HUES48 (cell line): Measurements from ENCODE around the gene PLAAT4.
A peak's percentile ranks its signal among the peaks of the same experiment; 100 is the strongest.
"Not testable (repeated sequence)": the region's sequence is repeated elsewhere in the genome, so short reads cannot be mapped to it uniquely, and the experiment has no call there.

Experiments used
- H3K27ac ChIP-seq: one replicate; pipeline ENCODE4 v1.7.0; 2013; ENCODE audit warnings: low read depth, low read length, inconsistent platforms
- H3K27me3 ChIP-seq: 2 replicates; pipeline ENCODE4 v1.6.1; 2013; ENCODE audit warnings: mild to moderate bottlenecking, low read length; ENCODE audit not compliant: control insufficient read depth, insufficient read depth
- H3K36me3 ChIP-seq: 2 replicates; pipeline ENCODE4 v1.6.1; 2013; ENCODE audit warnings: low read length; ENCODE audit not compliant: control insufficient read depth, insufficient read depth
- H3K4me1 ChIP-seq: 2 replicates; pipeline ENCODE4 v1.6.1; 2013; ENCODE audit warnings: mild to moderate bottlenecking, low read length; ENCODE audit not compliant: control insufficient read depth, insufficient read depth
- H3K4me3 ChIP-seq: 2 replicates; pipeline ENCODE4 v1.5.1; 2013; ENCODE audit warnings: mild to moderate bottlenecking, low read depth, low read length
- H3K9ac ChIP-seq: 2 replicates; pipeline ENCODE4 v1.6.1; 2013; ENCODE audit warnings: mild to moderate bottlenecking, low read depth, low read length, moderate library complexity
- H3K9me3 ChIP-seq: 2 replicates; pipeline ENCODE4 v1.6.1; 2013; ENCODE audit warnings: low read length; ENCODE audit not compliant: control insufficient read depth, insufficient read depth

Gene PLAAT4

DNA sequence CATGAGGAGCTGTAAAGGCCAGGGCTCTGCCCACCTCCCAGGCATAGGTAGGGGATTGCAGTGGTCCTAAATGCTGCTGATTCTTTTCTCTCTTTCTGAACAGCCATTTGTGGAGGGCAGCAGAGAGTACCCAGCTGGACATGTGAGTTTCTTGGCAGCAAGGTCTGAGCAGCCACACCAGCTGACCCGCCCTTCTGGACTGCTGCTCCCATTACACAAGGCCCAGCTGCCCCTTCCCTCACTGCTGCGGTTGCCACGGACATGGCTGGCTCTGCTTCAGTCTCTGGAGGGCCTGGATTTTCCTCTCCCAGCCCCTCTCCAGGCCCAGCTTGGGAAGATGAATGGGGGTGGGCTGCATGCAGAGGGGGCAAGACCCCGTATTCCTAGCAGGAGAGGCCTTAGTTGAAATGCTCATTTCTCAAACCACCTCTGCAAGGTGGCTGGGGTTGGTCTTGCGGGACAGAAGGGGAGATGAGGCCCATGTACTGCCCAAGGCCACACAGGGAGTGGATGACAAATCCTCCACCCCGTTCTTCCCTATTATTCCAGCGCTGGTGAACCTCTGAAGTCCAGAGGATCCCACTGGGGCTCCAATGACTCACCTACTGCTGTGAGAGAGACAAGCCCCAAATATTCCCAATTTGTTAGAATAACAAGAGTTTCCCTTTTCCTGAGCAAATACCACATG lies 26.1 kb upstream of the PLAAT4 start:
- no peaks in the 10 kb centered on the region for H3K36me3 ChIP-seq
- no peaks in the 10 kb centered on the region for H3K27me3 ChIP-seq
- no peak overlapping the region for H3K4me3 ChIP-seq
- no peaks in the 10 kb centered on the region for H3K9me3 ChIP-seq
- no peak overlapping the region for H3K9ac ChIP-seq
- peaks cover 16% of the 10 kb centered on the region for H3K4me1 ChIP-seq
- H3K27ac ChIP-seq = peak overlapping the region; percentile 60

- Histone ChIP-seq H3K36me3 (no peaks in the 10 kb centered on the region), H3K9ac (no peak overlapping the region), H3K4me1 (peaks cover 11% of the 10 kb centered on the region), H3K27ac (peak overlapping the region; percentile 60), H3K4me3 (no peak overlapping the region), H3K27me3 (no peaks in the 10 kb centered on the region), H3K9me3 (no peaks in the 10 kb centered on the region)
These were observed 25.4 kb upstream of the PLAAT4 start for GRCh38 chr11:63511048-63511748.

- Histone ChIP-seq H3K4me1 (peaks cover 7% of the 10 kb centered on the region; the same call in 1 of the 2 replicates), H3K36me3 (no peaks in the 10 kb centered on the region), H3K27ac (no peak overlapping the region), H3K9ac (no peak overlapping the region), H3K27me3 (no peaks in the 10 kb centered on the region), H3K4me3 (no peak overlapping the region), H3K9me3 (no peaks in the 10 kb centered on the region)
These were observed 23.8 kb upstream of the PLAAT4 start for GRCh38 chr11:63512816-63513215.

DNA sequence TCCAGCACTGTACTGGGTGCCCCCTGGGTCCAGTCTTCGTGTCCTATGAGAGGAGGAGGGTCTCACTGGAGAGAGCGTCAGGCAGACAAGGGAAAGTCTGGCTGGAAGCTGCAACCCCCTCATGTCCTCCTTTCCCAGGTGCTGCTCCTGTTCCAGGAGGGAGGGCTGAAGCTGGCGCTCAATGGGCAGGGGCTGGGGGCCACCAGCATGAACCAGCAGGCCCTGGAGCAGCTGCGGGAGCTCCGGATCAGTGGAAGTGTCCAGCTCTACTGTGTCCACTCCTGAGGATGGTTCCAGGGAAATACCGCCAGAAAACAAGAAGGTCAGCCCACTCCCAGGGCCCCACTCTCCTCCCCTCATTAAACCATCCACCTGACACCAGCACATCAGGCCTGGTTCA lies 20.5 kb upstream of the PLAAT4 start:
- H3K36me3 ChIP-seq = no peaks in the 10 kb centered on the region
- no peaks in the 10 kb centered on the region for H3K27me3 ChIP-seq
- H3K4me1 ChIP-seq = peaks cover 3% of the 10 kb centered on the region; the same call in 1 of the 2 replicates
- H3K9me3 ChIP-seq = peaks cover 8% of the 10 kb centered on the region
- H3K4me3 ChIP-seq = no peak overlapping the region
- H3K27ac ChIP-seq = no peak overlapping the region
- H3K9ac ChIP-seq = no peak overlapping the region

DNA sequence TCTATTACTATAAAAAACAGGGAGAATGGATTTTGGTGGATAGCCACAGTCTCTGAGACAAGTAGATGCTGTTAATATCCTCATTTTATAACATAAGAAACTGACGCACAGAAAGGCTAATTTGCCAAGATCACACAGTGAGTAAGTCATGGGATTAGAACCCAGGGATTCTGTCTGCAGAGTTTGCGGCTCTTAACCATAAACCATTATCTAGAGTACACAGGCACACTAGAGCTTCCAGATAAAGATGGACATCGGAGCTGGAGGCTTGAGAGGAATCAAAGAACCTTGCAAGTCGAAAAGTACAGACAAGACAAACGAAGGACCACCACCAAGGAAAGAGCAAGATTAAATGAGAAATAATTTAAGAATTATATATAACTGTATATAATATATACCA lies 19.5 kb upstream of the PLAAT4 start:
- H3K4me1 ChIP-seq = no peaks in the 10 kb centered on the region
- H3K9me3 ChIP-seq = peaks cover 13% of the 10 kb centered on the region
- H3K4me3 ChIP-seq = no peak overlapping the region
- H3K27ac ChIP-seq = no peak overlapping the region
- no peaks in the 10 kb centered on the region for H3K36me3 ChIP-seq
- H3K27me3 ChIP-seq = no peaks in the 10 kb centered on the region
- no peak overlapping the region for H3K9ac ChIP-seq

GRCh38 chr11:63518548-63518947 lies 18.1 kb upstream of the PLAAT4 start:
- Histone ChIP-seq H3K4me3 (no peak overlapping the region), H3K9me3 (peaks cover 25% of the 10 kb centered on the region), H3K27me3 (no peaks in the 10 kb centered on the region), H3K4me1 (no peaks in the 10 kb centered on the region), H3K36me3 (no peaks in the 10 kb centered on the region), H3K27ac (no peak overlapping the region), H3K9ac (no peak overlapping the region)

- H3K9me3 ChIP-seq = peaks cover 36% of the 10 kb centered on the region
- no peak overlapping the region for H3K27ac ChIP-seq
- no peaks in the 10 kb centered on the region for H3K27me3 ChIP-seq
- no peak overlapping the region for H3K9ac ChIP-seq
- H3K4me1 ChIP-seq = no peaks in the 10 kb centered on the region
- H3K36me3 ChIP-seq = no peaks in the 10 kb centered on the region; the same call in 1 of the 2 replicates
- no peak overlapping the region for H3K4me3 ChIP-seq
These were observed 15.9 kb upstream of the PLAAT4 start for GRCh38 chr11:63520606-63521170.

GRCh38 chr11:63521896-63522295 lies 14.7 kb upstream of the PLAAT4 start:
- no peaks in the 10 kb centered on the region; the same call in 1 of the 2 replicates for H3K36me3 ChIP-seq
- no peak overlapping the region for H3K4me3 ChIP-seq
- H3K9me3 ChIP-seq = peaks cover 36% of the 10 kb centered on the region
- H3K4me1 ChIP-seq = no peaks in the 10 kb centered on the region
- no peak overlapping the region for H3K27ac ChIP-seq
- no peaks in the 10 kb centered on the region for H3K27me3 ChIP-seq
- no peak overlapping the region for H3K9ac ChIP-seq

DNA sequence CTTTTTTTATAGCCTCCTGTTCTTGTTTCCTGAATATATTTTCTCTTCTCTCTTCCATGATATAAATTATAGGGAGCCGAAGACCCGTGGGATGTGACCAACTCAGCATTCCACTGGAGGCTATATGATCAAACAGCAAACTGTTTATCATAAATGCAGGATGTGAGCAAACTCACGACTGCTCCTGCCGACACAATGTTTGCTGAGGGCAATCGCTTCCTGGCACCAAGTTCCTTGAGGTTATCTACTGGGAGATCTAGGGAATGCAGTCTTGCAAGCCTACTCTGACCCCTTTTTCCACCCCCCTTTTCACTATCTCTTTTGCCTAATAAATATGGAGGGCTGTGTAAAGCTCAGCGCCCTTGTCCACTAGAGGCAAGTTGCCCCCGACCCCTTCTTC lies 13.5 kb upstream of the PLAAT4 start:
- H3K4me3 ChIP-seq = no peak overlapping the region
- no peaks in the 10 kb centered on the region for H3K27me3 ChIP-seq
- peaks cover 36% of the 10 kb centered on the region for H3K9me3 ChIP-seq
- H3K4me1 ChIP-seq = peaks cover 7% of the 10 kb centered on the region
- no peaks in the 10 kb centered on the region; the same call in 1 of the 2 replicates for H3K36me3 ChIP-seq
- H3K27ac ChIP-seq = no peak overlapping the region
- H3K9ac ChIP-seq = no peak overlapping the region

GRCh38 chr11:63527667-63528066 lies 8.9 kb upstream of the PLAAT4 start:
- Histone ChIP-seq H3K9me3 (peaks cover 19% of the 10 kb centered on the region), H3K36me3 (no peaks in the 10 kb centered on the region; the same call in 1 of the 2 replicates), H3K4me1 (peaks cover 40% of the 10 kb centered on the region), H3K27ac (peak overlapping the region; percentile 65), H3K9ac (peak overlapping the region; percentile 34), H3K4me3 (0 out of 2 replicates have a peak overlapping the region, but pooled peaks have one; percentile 2), H3K27me3 (no peaks in the 10 kb centered on the region)

DNA sequence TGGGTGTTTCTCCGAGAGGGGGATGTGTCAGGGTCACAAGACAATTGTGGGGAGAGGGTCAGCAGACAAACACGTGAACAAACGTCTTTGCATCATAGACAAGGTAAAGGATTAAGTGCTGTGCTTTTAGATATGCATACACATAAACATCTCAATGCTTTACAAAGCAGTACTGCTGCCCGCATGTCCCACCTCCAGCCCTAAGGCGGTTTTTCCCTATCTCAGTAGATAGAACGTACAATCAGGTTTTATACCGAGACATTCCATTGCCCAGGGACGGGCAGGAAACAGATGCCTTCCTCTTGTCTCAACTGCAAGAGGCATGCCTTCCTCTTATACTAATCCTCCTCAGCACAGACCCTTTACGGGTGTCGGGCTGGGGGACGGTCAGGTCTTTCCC lies 8.5 kb upstream of the PLAAT4 start:
- H3K9ac ChIP-seq = 0 out of 2 replicates have a peak overlapping the region, but pooled peaks have one; percentile 34
- H3K36me3 ChIP-seq, H3K4me3 ChIP-seq, H3K27me3 ChIP-seq: not testable (repeated sequence)
- peaks cover 15% of the 10 kb centered on the region for H3K9me3 ChIP-seq
- peak overlapping the region; percentile 65 for H3K27ac ChIP-seq
- H3K4me1 ChIP-seq = peaks cover 45% of the 10 kb centered on the region
